Cerebellar nuclear complex (tissue), 1 donor: ENCODE measurements around the gene ACTRT2.

Source experiments
- DNase-seq, 2 experiments: peaks; one replicate each; lab custom pipeline; 2025; lab: John Stamatoyannopoulos, UW

The ACTRT2 gene

DNA sequence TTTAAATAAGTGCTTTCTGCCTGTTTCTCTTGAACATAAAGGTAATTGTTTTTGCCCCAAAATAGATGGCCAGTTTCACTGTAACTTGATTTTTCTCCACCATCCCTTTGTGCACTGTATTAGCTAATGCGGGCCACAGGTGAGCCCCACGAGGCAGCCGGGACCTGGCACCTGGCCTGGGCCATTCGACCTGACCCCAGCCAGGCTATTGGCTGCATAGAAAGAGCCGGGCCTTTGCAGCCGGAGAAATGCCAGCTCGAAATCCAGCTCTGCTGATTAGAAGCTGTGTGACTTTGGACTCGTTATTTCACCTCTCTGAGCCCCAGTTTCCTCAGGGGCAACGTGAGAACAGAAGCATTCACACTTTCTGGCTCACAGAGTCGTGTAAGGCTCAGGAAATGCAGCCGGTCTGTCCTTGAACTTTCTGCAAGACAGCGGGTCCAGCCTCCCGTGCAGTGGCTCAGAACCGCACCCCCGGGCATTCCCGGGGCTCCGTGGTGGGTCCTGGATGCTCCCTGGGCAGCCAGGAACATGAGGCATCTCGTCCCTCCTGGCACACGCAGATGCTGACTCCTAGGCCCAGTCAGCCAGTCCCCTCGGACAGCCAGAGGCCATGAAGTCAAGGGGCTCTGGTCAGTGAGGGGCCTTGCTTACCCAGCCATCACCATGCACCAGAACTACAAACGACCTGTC lies 37.4 kb upstream of the ACTRT2 start:
- no peak for DNase-seq

DNA sequence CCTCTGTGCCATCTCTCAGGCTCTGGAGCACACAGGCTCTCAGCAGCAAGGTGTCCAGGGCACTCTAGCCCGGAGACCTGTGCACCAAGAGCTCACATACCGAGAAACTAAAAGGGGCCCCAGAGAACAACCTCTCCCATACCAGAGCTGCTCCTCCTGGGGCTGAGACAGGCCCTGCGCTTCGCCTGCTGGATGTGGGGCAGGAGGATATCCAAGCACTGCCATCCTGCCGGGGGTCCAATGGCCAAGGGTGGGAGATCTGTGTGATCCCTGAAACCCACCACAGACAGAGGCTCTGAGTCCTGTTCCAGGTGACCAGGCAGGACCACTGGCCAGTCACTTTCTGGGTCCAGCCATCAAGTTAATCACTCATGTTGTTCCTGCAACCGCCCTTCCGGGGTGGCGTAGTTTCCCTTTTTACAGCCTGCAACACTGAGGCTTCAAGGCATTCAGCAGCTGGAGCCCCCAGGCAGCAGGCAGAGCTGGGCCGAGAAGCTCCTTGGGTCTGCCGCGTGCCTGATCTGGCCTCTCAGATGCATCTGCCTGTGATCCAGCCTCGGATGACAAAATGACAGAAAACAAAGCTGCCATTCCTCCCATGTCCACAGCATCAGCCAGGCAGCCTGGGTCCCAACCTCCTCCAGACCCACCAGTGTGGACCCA lies 36.7 kb upstream of the ACTRT2 start:
- DNase-seq: no peak

DNA sequence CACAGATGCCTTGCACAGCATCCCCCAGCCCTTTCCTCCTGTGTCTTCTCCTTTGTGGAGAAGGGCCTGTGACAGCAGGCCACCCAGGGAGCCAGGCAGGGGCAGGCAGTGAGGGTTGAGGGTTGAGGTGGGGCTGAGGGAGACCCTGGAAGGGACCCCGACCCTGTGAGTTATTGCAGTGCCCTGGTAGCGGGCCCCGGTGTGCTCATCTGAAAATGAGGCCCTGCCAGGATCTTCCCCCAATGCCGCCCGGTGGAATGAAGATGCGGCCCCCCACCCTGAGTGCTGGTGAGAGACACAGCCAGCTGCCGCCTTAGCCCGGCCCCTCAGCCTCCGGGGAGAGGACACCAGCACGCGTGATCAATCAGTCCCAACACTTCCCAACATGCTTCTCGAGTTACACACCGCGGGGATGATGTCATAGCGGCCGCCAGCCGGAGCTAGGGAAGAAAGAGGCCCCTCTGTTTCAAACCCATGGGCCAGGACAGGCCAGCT lies 36.2 kb upstream of the ACTRT2 start:
- no peak for DNase-seq

DNA sequence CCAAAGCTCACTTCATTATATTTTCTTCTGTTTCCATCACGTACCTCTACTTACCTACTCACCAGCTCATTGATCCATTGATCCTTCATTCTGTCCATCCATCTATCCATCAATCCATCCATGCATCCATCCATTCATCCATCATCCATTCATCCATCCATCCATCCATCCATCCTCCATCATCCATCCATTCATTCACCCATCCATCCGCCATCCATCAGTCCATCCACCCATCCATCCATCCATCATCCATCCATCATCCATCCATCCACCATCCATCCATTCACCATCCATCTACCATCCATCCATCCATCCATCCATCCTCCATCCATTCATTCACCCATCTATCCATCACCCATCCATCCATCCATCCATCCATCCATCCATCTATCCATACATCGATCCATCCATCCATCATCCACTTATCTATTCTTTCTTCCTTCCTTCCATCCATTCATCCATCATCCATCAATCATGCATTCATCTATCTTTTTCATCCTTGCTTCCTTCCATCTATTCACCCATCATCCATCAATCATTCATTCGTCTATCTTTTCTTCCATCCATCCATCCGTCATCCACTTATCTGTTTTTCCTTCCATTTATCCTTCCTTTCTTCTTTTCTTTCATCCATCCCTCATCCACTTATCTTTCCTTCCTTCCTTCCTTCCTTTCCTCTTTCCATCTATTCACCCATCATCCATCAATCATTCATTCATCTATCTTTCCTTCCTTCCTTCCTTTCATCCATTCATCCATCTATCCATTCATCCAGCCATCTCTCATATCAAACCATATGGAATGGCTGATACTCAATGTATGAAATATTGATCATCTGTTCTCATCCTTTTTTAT lies 35.3 kb upstream of the ACTRT2 start:
- no peak for DNase-seq

GRCh38 chr1:2986549-2987305 lies 34.5 kb upstream of the ACTRT2 start:
- DNase-seq: no peak

DNA sequence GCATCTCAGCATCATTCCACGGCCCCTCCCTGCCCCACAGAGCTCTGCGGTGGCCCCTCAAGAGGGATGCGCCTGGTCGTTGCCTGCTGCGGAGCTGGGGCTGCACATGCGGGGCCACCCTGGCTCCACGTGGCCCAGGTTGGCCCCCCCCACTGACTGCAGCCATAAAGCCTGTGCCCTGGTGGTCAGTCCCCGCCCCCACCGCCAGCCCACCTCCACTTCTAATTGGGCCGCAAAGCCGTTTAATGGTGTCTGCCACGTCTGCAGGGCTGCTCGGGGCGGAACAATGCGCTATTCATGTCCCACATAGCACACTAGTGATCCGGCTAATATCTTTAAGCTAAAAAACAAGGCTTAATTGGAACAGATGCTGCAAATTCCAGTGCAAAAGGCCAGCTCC lies 33.5 kb upstream of the ACTRT2 start:
- DNase-seq: no peak

GRCh38 chr1:2988256-2988655 lies 33.0 kb upstream of the ACTRT2 start:
- DNase-seq: no peak

DNA sequence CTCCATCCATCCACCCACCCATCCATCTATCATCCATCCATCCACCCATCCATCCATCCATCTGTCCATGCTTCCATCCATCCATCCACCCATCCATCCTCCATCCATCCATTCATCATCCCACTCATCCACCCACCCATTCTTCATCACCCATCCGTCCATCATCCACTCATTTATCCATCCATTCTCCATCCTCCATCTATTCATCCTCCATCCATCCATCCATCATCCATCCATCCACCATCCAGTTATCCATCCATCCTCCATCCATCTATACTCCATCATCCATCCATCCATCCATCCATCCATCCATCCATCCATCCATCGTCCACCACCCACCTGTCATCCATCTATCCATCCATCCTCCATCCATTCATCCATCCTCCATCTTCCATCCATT lies 32.1 kb upstream of the ACTRT2 start:
- no peak for DNase-seq

- no peak for DNase-seq
These were observed 31.3 kb upstream of the ACTRT2 start for GRCh38 chr1:2989976-2990375.

- DNase-seq: no peak
These were observed 30.7 kb upstream of the ACTRT2 start for GRCh38 chr1:2990376-2991115.

DNA sequence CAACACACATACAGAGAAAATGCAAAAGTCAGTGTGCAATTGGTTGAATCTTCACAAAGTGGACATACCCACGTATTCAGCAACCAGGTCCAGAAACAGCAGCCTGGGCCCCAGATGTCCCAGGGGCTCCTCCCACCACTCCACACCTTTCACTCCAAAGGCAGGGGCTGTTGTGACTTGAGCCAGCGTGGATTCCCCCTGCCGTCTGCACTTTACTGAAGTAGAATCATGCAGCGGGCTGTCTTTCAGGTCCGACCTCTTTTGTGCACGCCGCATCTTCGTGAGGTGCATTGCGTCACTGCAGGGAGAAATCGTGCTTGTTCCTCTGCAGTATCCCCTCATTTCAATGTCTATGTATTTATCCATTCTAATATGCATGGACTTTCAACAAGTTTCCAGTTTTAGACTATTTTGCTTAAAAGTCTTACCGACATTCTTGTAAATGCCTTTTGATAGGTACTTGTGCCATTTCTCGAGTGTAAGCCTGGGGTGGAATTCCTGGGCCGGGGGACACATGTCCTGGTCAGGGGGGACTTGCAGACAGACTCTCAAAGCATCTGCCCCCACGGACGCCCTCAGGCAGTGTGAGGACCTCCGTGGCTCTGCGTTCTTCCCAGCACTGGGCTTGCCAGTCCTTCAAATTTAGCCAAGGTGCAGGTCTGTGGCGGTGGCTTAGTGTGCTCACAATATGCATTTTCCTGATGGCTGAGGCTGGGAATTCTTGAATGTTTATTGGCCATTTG lies 29.3 kb upstream of the ACTRT2 start:
- no peak for DNase-seq

DNA sequence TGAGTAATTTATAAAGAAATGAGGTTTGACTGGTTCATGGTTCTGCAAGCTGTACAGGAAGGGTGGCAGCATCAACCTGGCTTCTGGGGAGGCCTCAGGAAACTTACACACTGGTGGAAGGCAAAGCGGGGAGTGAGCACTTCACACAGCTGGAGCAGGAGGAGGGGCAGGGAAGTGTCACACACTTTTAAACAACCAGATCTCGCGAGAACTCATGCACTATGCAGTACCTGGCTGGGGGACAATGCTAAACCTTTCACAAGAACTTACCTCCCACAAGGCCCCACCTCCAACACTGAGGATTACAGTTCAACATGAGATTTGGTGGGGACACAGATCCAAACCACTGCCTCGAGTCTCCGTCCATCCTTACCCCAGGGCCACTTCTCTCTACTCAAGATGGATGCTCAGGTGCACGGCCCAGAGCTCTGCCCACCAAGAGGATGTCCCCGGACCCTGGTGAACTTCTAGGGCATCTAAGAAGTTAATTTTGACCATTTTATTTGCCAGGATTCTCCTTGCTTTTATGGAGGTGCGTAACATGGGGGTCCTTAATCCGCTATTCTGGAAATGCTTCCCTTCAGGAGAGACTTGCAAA lies 22.7 kb upstream of the ACTRT2 start:
- no peak for DNase-seq

DNA sequence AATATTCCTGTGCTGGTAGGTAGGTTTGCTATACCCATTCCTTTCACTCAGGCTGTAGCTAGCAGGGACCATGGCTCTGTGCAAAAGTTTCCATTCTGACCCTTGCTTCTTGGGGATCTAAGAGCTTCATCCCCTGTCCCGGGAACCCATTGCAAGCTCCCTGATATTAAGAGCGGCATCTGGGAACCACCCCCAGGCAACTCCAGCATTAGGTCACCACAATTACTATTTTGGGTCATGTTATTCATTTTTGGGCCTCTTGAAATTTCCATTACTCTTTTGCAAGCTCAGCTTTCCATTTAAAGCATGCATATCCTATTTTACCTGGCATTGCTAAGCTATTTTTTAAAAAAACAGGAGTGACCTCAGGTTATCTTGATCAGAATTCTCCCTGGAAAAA lies 22.1 kb upstream of the ACTRT2 start:
- DNase-seq: no peak

GRCh38 chr1:2999571-2999970 lies 21.7 kb upstream of the ACTRT2 start:
- DNase-seq: no peak

GRCh38 chr1:3000214-3000613 lies 21.1 kb upstream of the ACTRT2 start:
- no peak for DNase-seq

DNA sequence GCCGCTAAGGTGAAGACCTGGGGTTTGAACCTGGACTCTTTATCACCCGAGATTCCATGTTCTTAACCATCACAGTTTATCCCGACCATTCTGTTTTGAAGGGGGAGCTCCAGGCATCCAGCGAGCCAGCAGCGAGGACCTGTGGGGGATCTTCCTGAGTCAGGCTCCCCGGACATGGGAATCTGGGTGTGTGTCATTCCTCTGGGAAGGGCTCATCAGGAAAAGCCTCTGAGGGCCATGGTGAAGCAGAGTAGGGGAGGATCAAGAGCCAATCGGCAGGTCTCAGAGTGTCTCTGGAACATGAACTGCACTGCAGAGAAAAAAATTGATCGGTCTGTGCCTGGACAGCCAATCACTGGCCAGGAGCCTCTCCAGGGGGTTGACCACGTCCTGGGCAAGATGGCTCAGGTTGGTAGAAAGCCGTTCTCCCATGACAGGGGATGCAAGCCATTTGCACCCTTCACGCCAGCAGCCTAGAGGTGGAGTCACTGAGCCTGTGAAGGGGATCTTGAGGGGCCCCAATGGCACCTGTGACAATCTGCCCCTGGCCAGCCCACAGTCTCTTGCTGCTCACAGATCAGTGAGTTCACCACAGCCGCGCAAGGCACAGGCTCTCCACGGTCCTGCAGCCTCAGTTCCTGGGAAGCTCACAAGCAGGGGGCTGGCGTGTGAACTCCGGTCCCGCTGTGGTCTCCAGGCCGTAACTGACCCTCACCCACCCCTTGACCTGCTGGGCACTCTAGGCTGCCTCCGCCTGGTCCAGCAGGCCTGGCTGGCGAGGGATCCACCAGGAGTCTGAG lies 20.4 kb upstream of the ACTRT2 start:
- DNase-seq: no peak

GRCh38 chr1:3001471-3002348 lies 19.6 kb upstream of the ACTRT2 start:
- no peak for DNase-seq

DNA sequence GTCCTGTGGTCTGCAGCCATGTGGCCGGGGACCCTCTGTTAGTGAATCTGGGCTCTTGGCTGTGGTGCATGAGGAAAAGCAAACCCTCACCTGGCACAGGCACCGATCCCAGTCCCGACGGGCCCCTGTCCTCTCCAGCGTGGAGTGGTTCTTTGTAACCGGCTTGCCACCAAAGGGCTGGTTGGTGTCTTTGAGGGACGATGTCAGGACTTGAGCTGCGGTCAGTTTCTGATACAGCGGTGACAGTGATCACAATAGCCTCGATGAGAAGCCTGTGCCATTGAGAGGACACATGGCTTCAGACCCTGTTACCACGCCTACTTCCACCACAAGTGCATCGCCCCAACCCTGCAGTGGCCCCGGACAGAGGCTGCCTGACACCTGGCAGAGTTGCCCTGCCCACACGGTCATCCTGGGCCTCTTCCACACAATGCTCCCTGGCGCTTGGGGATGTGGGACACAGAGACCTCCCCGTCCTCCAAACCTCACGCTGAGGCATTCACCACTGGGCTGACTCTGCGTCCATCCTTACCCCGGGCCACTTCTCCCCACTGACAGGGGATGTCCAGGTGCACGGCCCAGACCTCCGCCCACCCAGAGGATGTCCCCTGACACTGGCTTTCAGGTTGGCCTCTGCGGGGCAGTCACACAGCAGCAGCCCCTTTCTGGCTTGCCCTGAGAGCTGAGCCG lies 18.8 kb upstream of the ACTRT2 start:
- no peak for DNase-seq
